Activated naive CD4-positive, alpha-beta T cell treated with anti-CD3 and anti-CD28 coated beads, Interleukin-2, amount 50 U/mL, for 16 hours (primary cell): Measurements from ENCODE around the gene ZNF592.

Source experiments
- DNase-seq: peaks from one replicate; pipeline ENCODE4 v3.0.0-alpha.2; 2020

ZNF592 gene

GRCh38 chr15:84780492-84780891 lies 32.1 kb downstream of the ZNF592 start:
- DNase-seq, result no peak

- no peak for DNase-seq
Measured at GRCh38 chr15:84781495-84781894, 33.1 kb downstream of the ZNF592 start.

- no peak for DNase-seq
Measured at GRCh38 chr15:84782346-84782745, 34.0 kb downstream of the ZNF592 start.

GRCh38 chr15:84783493-84784251 lies 35.3 kb downstream of the ZNF592 start:
- DNase-seq, result no peak

GRCh38 chr15:84784262-84784661 lies 35.9 kb downstream of the ZNF592 start:
- no peak for DNase-seq

- DNase-seq, result no peak
Measured at GRCh38 chr15:84785053-84785452, 36.7 kb downstream of the ZNF592 start.

- DNase-seq, result no peak
Measured at GRCh38 chr15:84788500-84788899, 40.1 kb downstream of the ZNF592 start.

GRCh38 chr15:84789762-84790161 lies 41.4 kb downstream of the ZNF592 start:
- no peak for DNase-seq

GRCh38 chr15:84790676-84791075 lies 42.3 kb downstream of the ZNF592 start:
- no peak for DNase-seq

GRCh38 chr15:84791763-84792162 lies 43.4 kb downstream of the ZNF592 start:
- no peak for DNase-seq

- no peak for DNase-seq
Measured at GRCh38 chr15:84793431-84794161, 45.2 kb downstream of the ZNF592 start.

- DNase-seq, result no peak
Measured at GRCh38 chr15:84794162-84794547, 45.8 kb downstream of the ZNF592 start.

- no peak for DNase-seq
Measured at GRCh38 chr15:84795186-84795585, 46.8 kb downstream of the ZNF592 start.

- DNase-seq, result no peak
Measured at GRCh38 chr15:84797212-84797611, 48.8 kb downstream of the ZNF592 start.

GRCh38 chr15:84797801-84798200 lies 49.4 kb downstream of the ZNF592 start:
- no peak for DNase-seq

GRCh38 chr15:84798436-84798946 lies 50.1 kb downstream of the ZNF592 start:
- no peak for DNase-seq

- DNase-seq, result no peak
Measured at GRCh38 chr15:84799511-84800187, 51.3 kb downstream of the ZNF592 start.

- DNase-seq, result no peak
Measured at GRCh38 chr15:84800365-84800806, 52.0 kb downstream of the ZNF592 start.

GRCh38 chr15:84804005-84804900 lies 55.9 kb downstream of the ZNF592 start:
- no peak for DNase-seq

- DNase-seq, result no peak
Measured at GRCh38 chr15:84805221-84805620, 56.8 kb downstream of the ZNF592 start.

- no peak for DNase-seq
Measured at GRCh38 chr15:84807228-84807627, 58.8 kb downstream of the ZNF592 start.

GRCh38 chr15:84810073-84810840 lies 61.9 kb downstream of the ZNF592 start:
- DNase-seq, result no peak
